K562 (cell line): ENCODE measurements around the gene ZNF831. TPM values are rescaled to one million over a fixed set of nuclear protein-coding genes. Genes with fewer than 3 reads are reported as not detected.

Experiments used
- ATAC-seq: fragments of 200-7000 bp; cut with Tn5 transposase; 3 replicates; pipeline ENCODE4 v1.9.1; 2020; ENCODE audit warnings: moderate library complexity
- BruUV-seq: library from RNA; stranded (reverse); fragments of 400-500 nt; replicated peaks from 2 replicates; lab custom pipeline; 2021; lab: Mats Ljungman, UMichigan
- CTCF ChIA-PET: fragments of 300-600 bp; formaldehyde crosslinking; extraction: SDS; loops from one replicate; lab custom pipeline; 2021; ENCODE audit warnings: low intra/inter-chr PET ratio; lab: Yijun Ruan, JAX
- POLR2A ChIA-PET: fragments of 300-600, 350-650 bp; sonication (Branson Sonifier 250); formaldehyde crosslinking; extraction: SDS; loops from one replicate; lab custom pipeline; 2021; ENCODE audit warnings: antibody characterized with exemption, inconsistent platforms; lab: Yijun Ruan, JAX
- DNase-seq, 4 experiments: peaks; one replicate each; pipeline versions ENCODE4 v3.0.0 to v3.0.0-alpha.2; 2011 to 2018; ENCODE audit warnings: low spot score in 3 of 4, mixed read lengths in 3 of 4; ENCODE audit errors: extremely low read depth in 1 of 4
- FAIRE-seq: peaks from 2 replicates; lab custom pipeline; 2011; peaks lifted over from hg19 to GRCh38; lab: Jason Lieb, UNC
- H2AFZ ChIP-seq: 2 replicates; pipeline ENCODE4 v1.6.0; 2011; ENCODE audit warnings: low read depth, low read length, control low read depth, inconsistent platforms
- H3K27ac ChIP-seq: fragments of 200-600 bp; 3 replicates; pipeline ENCODE4 v1.8.0; 2011; ENCODE audit warnings: low read depth, mild to moderate bottlenecking, control low read depth, inconsistent platforms, low read length, moderate library complexity, mixed read lengths; ENCODE audit errors: extremely low read depth
- H3K27me3 ChIP-seq, 2 experiments: fragments of 300-600 bp in 1 of 2; 2 replicates in 1 of 2; 3 replicates in 1 of 2; pipeline versions ENCODE4 v1.6.0 to v1.8.0; 2011; ENCODE audit warnings: inconsistent platforms in 2 of 2, low read length in 2 of 2, mild to moderate bottlenecking in 1 of 2, mixed read lengths in 1 of 2, moderate library complexity in 1 of 2; ENCODE audit not compliant: control insufficient read depth in 2 of 2, insufficient read depth in 2 of 2
- H3K36me3 ChIP-seq: fragments of 300-600 bp; 3 replicates; pipeline ENCODE4 v1.8.0; 2011; ENCODE audit warnings: mild to moderate bottlenecking, low read length, inconsistent platforms; ENCODE audit not compliant: control insufficient read depth, insufficient read depth
- H3K4me1 ChIP-seq, 2 experiments: fragments of 200-600 bp in 1 of 2; replicated peaks in 1 of 2; 2 replicates in 1 of 2; 3 replicates in 1 of 2; pipeline versions ENCODE4 v1.5.1 to v1.8.0; 2011; ENCODE audit warnings: inconsistent platforms in 2 of 2, low read length in 2 of 2, mild to moderate bottlenecking in 1 of 2, mixed read lengths in 1 of 2, moderate library complexity in 1 of 2; ENCODE audit not compliant: control insufficient read depth in 2 of 2, insufficient read depth in 2 of 2
- H3K4me2 ChIP-seq: 2 replicates; pipeline ENCODE4 v1.6.1; 2011; ENCODE audit warnings: low read length, control low read depth, inconsistent platforms, mixed read lengths; ENCODE audit not compliant: insufficient read depth
- H3K4me3 ChIP-seq: fragments of 200-600 bp; sonication (generic), shearing (Covaris generic); 2 replicates; pipeline ENCODE4 v1.5.1; 2016; ENCODE audit warnings: control low read depth, inconsistent platforms
- H3K79me2 ChIP-seq: fragments of 200-600 bp; 3 replicates; pipeline ENCODE4 v1.8.0; 2011; ENCODE audit warnings: low read length, inconsistent platforms; ENCODE audit not compliant: control insufficient read depth, insufficient read depth
- H3K9ac ChIP-seq, 2 experiments: 2 replicates each; pipeline versions ENCODE4 v1.6.0 to v1.6.1; 2011; ENCODE audit warnings: low read depth in 2 of 2, low read length in 2 of 2, control low read depth in 1 of 2, inconsistent platforms in 1 of 2, mild to moderate bottlenecking in 1 of 2, mixed read lengths in 1 of 2; ENCODE audit not compliant: insufficient read depth in 1 of 2
- H3K9me1 ChIP-seq: one replicate; pipeline ENCODE4 v1.6.0; 2011; ENCODE audit warnings: inconsistent platforms, mild to moderate bottlenecking, low read length, moderate library complexity; ENCODE audit not compliant: control insufficient read depth, insufficient read depth
- H3K9me3 ChIP-seq: replicated peaks from 2 replicates; pipeline ENCODE4 v1.5.1; 2011; ENCODE audit warnings: low read depth, low read length, inconsistent platforms; ENCODE audit not compliant: control insufficient read depth, insufficient read depth
- H4K20me1 ChIP-seq: replicated peaks from 2 replicates; pipeline ENCODE4 v1.6.1; 2011; ENCODE audit warnings: low read length, inconsistent platforms, mixed read lengths; ENCODE audit not compliant: control insufficient read depth, insufficient read depth
- CREB3L1 ChIP-seq: fragments of 450-650 bp; IDR thresholded peaks from 2 replicates; pipeline ENCODE4 v1.6.1; 2014; ENCODE audit warnings: low read depth, mild to moderate bottlenecking, moderate library complexity, borderline replicate concordance
- CSDE1 ChIP-seq, 2 experiments: fragments of 450-650 bp; IDR thresholded peaks; 2 replicates each; pipeline ENCODE4 v1.6.1; 2016; ENCODE audit warnings: mild to moderate bottlenecking in 1 of 2
- DACH1 ChIP-seq: fragments of 450-650 bp; IDR thresholded peaks from 2 replicates; pipeline ENCODE4 v1.6.1; 2018; ENCODE audit not compliant: partially characterized antibody
- HMG20A ChIP-seq: fragments of 450-650 bp; formaldehyde crosslinking; conservative IDR thresholded peaks from 2 replicates; pipeline ENCODE4 v1.4.0; 2020; ENCODE audit warnings: mild to moderate bottlenecking, mixed read lengths
- MIER1 ChIP-seq: fragments of 450-650 bp; IDR thresholded peaks from 2 replicates; pipeline ENCODE4 v1.6.1; 2016; ENCODE audit warnings: antibody characterized with exemption, mild to moderate bottlenecking, low read depth
- NCOA1 ChIP-seq: fragments of 450-650 bp; IDR thresholded peaks from 2 replicates; pipeline ENCODE4 v1.6.1; 2016; ENCODE audit warnings: low read depth
- RBM25 ChIP-seq: fragments of 200-400 bp; formaldehyde crosslinking; IDR thresholded peaks from 2 replicates; pipeline ENCODE4 v1.6.1; 2018; ENCODE audit warnings: low read length, low read depth, moderate library complexity; ENCODE audit not compliant: severe bottlenecking
- THRB ChIP-seq: fragments of 450-650 bp; formaldehyde crosslinking; conservative IDR thresholded peaks from 2 replicates; pipeline ENCODE4 v1.4.0; 2022; ENCODE audit warnings: mild to moderate bottlenecking, missing genetic modification characterization
- ZNF121 ChIP-seq: sonication (generic); formaldehyde crosslinking; conservative IDR thresholded peaks from 2 replicates; pipeline ENCODE4 v1.8.0; 2022; ENCODE audit warnings: missing genetic modification reagents
- ZNF224 ChIP-seq: sonication (generic); formaldehyde crosslinking; IDR thresholded peaks from 2 replicates; pipeline ENCODE4 v1.8.0; 2022; ENCODE audit warnings: mild to moderate bottlenecking, missing genetic modification reagents
- ZNF324 ChIP-seq: fragments of 250-450 bp; sonication (Bioruptor Pico); IDR thresholded peaks from 2 replicates; pipeline ENCODE4 v1.4.0; 2020; ENCODE audit warnings: mild to moderate bottlenecking
- ZNF354B ChIP-seq: fragments of 250-450 bp; sonication (Bioruptor Pico); IDR thresholded peaks from 2 replicates; pipeline ENCODE4 v1.4.0; 2020
- WGBS: fragments of 100-300 bp; shearing (Covaris generic); methylation state at CpG from one replicate; pipeline ENCODE4 v1.1.6; 2016; ENCODE audit warnings: low coverage, mixed read lengths; ENCODE audit not compliant: insufficient coverage; ENCODE audit errors: missing lambda C conversion rate; 5-methylcytosine and 5-hydroxymethylcytosine counted together
- in situ Hi-C: fragments of 300-500 bp; cut with MboI; formaldehyde crosslinking; loops from 4 replicates; pipeline ENCODE4 v1.15.0; 2018; ENCODE audit warnings: inconsistent platforms, mixed read lengths
- intact Hi-C: fragments of 100-400 bp; cut with micrococcal nuclease; formaldehyde crosslinking; loops from 2 replicates; pipeline ENCODE4 v1.14.2; 2022
- polyA plus RNA-seq, 8 experiments: library from polyadenylated mRNA; depleted of rRNA in 4 of 8; stranded (reverse) in 5 of 8; unstranded in 3 of 8; fragments of >200 nt; fragmentation: Nextera tagmentation in 2 of 8; fragmentation: Illumina TruSeq in 1 of 8; extraction: Ambion mirVana in 2 of 8; extraction: Trizol in 1 of 8; gene quantifications; 2 replicates each; pipeline versions ENCODE4 v1.2.1 to v1.2.3, GENCODE V29; 2011 to 2014; ENCODE audit warnings: inconsistent platforms in 1 of 8, missing spikeins in 1 of 8
- total RNA-seq, 7 experiments: library from RNA; depleted of rRNA in 6 of 7; stranded (reverse); fragments of >200 nt in 6 of 7; fragmentation: Illumina TruSeq in 2 of 7; extraction: Trizol in 2 of 7; gene quantifications; 2 replicates each; pipeline versions ENCODE4 v1.2.1 to v1.2.3, GENCODE V29; 2011 to 2021; ENCODE audit warnings: low replicate concordance in 1 of 7

The ZNF831 gene
- total and polyA plus RNA-seq, 9 of the 15 experiments (the other 6 are each of a cell fraction or from before 2014, with no cell fraction given): not detected

- TF ChIP-seq ZNF354B (CRISPR knock-in tag): no peak
- no peak for TF ChIP-seq ZNF224 (CRISPR knock-in tag)
- no peak for TF ChIP-seq ZNF121 (CRISPR knock-in tag)
- peak; percentile 48 for TF ChIP-seq RBM25
These were observed 18.2 kb upstream of the ZNF831 start (continued) for GRCh38 chr20:59145247-59145923.

- Histone ChIP-seq H3K9ac (no peak overlapping the region), H3K9me1 (no peaks in the 10 kb centered on the region), H3K27ac (no peak overlapping the region), H2AFZ (no peak overlapping the region), H3K4me1 (no peaks in the 10 kb centered on the region), H3K36me3 (no peaks in the 10 kb centered on the region), H3K79me2 (no peaks in the 10 kb centered on the region), H3K4me3 (no peak overlapping the region), H3K9me3 (no peaks in the 10 kb centered on the region), H3K4me2 (no peak overlapping the region), H3K27me3 (peaks cover 13 to 44% of the 10 kb centered on the region in 2 experiments), H4K20me1 (peaks cover 11% of the 10 kb centered on the region)
- ATAC-seq (no peak), DNase-seq (no peak), FAIRE-seq (no peak)
- ChIA-PET CTCF (no interaction called here), POLR2A (no interaction called here)
- TF ChIP-seq HMG20A (CRISPR knock-in tag) (no peak), ZNF324 (CRISPR knock-in tag) (no peak), DACH1 (no peak), CSDE1 (IDR thresholded peaks at IDR 0.05) (no peak), NCOA1 (no peak), CREB3L1 (no peak), THRB (no peak), MIER1 (no peak)
- in situ Hi-C loops: no loop called here
- intact Hi-C loops: no loop called here
- no TSS peak for BruUV-seq
- 2% methylated on average over 21 of the region's 23 CpGs for WGBS
These were observed 17.5 kb upstream of the ZNF831 start for GRCh38 chr20:59145924-59146779.
